ES-I3 (cell line): ENCODE results near the gene ISX.
"Not testable (repeated sequence)": the region's sequence is repeated elsewhere in the genome, so short reads cannot be mapped to it uniquely, and the experiment has no call there.

ENCODE experiments used
- H3K36me3 ChIP-seq: 2 replicates; pipeline ENCODE4 v1.6.1; 2013; ENCODE audit warnings: mild to moderate bottlenecking, low read length, control low read depth, moderate library complexity; ENCODE audit not compliant: insufficient read depth
- H3K4me1 ChIP-seq: 2 replicates; pipeline ENCODE4 v1.6.1; 2013; ENCODE audit warnings: mild to moderate bottlenecking, control low read depth, low read length; ENCODE audit not compliant: insufficient read depth
- H3K9ac ChIP-seq: 2 replicates; pipeline ENCODE4 v1.6.1; 2013; ENCODE audit warnings: low read depth, mild to moderate bottlenecking, low read length, moderate library complexity
- H3K9me3 ChIP-seq: 2 replicates; pipeline ENCODE4 v1.6.1; 2013; ENCODE audit warnings: mild to moderate bottlenecking, low read length, moderate library complexity; ENCODE audit not compliant: control insufficient read depth, insufficient read depth

ISX gene

DNA sequence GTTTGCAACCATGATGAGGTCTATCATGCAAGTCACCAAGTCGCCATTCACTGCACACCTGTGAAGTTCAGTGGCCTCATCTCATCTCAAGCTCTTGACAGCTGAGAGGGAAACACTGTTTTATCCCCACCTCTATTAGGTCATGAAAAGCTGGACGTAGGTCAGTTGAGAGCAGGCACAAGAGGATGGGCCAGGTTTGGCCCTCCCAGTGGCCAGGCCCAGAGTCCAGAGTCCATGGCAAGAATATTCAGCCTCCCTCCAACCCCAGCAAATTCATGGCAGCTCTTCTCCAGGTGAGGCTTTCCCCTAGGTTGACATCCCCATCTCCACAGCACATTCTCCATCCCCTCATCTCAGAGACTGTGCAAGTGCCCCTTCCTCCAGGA is 22.0 kb upstream of the ISX start:
- H3K4me1 ChIP-seq: no peaks in the 10 kb centered on the region
- H3K9ac ChIP-seq: no peak overlapping the region
- no peaks in the 10 kb centered on the region for H3K9me3 ChIP-seq
- no peaks in the 10 kb centered on the region for H3K36me3 ChIP-seq

DNA sequence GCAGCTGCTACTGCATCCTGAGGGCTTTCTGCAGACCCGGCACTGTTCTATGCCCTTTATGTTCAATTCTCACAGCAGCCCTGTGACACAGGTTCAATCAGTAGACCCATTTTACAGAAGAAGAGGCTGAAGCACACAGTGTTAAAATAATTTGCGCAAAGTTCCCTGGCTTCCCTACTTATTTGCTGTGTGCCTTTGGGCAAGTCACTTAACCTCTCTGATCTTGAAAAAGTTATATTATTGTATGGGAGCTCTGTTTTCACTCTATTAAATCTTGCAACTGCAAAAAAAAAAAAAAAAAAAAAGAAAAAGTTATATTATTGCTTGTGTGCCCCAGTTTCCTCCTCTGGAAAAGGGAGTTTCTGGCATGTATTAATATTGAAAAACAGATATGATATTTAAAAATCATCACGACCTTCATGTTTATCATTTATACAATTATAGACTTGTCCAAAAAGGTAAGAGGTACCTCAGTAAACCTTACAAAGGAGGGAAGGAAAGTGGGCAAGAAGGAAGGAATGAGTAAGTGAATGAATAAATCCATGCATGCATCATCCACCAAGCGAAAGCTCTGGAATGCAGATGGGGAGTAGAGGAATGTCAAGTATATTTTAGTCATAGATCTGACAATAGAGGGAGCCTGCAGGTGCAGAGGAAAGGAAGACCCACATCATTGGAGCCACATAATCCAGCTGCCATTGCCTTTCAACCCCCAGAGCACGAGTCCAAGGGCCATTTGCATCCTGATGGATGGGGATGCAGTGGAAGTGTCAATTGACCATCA is 21.2 kb upstream of the ISX start:
- H3K4me1 ChIP-seq: no peaks in the 10 kb centered on the region
- H3K9ac ChIP-seq: no peak overlapping the region
- no peaks in the 10 kb centered on the region for H3K9me3 ChIP-seq
- H3K36me3 ChIP-seq: no peaks in the 10 kb centered on the region

DNA sequence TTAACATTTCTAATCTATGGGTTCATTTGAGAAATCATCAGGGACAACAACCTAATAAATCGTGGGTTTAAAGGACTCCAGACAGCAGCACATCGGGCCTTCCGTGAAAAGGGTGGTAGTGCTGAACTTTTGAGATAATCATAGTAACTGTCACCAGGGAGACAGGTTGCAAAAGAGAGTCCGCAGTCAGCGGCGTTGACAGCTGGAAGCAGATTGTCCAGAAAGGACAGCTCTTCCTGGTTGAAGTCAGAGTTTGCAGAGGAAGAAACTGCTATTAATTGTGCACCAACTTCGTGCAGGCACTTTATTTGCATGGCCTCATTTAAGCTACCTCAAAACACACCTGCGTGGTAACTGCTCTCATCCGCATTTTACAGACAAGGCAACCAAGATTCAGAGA is 20.5 kb upstream of the ISX start:
- Histone ChIP-seq H3K9ac (no peak overlapping the region), H3K36me3 (no peaks in the 10 kb centered on the region), H3K9me3 (no peaks in the 10 kb centered on the region), H3K4me1 (no peaks in the 10 kb centered on the region)

DNA sequence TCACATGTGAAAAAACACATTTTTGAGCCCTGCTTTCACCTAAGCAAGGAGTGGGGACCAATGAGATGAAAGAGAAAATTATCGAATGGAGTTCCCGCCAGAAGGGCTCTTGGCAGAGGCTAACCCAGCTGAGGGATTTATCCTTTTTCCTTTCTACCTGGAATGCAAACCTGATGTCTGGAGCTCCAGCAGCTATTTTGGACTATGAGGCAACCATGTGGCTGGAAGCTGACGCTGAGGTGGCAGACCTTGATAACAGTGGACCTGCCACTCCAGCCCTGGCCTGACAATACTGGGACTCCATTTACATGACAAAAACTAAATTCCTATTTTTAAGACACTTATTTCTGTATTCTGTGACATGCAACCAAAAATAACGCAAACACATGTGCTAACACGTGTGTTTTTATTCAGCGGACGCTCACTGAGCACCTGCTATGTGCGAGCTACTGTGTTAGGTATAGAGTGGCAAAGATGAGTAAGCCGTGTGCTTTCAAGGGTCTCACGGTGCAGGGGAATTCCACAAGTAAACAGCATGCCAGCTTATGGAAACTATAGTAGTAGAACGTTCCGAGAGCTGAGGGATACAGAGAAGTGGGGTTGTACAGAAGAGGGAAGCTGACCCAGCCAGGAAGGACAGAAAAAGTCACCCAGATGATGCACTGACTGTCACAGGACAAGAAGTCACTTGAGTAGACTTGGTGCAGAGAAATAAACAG is 19.1 kb upstream of the ISX start:
- Histone ChIP-seq H3K4me1 (no peaks in the 10 kb centered on the region), H3K36me3 (no peaks in the 10 kb centered on the region), H3K9me3 (no peaks in the 10 kb centered on the region), H3K9ac (no peak overlapping the region)

DNA sequence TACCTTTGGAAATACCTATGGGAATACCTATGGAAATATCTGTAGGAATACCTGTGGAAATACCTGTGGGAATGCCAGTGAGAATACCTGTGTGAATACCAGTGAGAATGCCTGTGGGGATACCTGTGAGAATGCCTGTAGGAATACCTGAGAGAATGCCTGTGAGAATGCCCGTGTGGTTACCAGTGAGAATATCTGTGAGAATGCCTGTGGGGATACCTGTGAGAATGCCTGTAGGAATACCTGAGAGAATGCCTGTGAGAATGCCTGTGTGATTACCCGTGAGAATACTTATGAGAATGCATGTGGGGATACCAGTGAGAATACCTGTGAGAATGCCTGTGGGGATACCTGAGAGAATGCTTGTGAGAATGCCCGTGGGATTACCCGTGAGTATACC is 15.9 kb upstream of the ISX start:
- H3K9ac ChIP-seq, H3K4me1 ChIP-seq, H3K36me3 ChIP-seq, H3K9me3 ChIP-seq: not testable (repeated sequence)

DNA sequence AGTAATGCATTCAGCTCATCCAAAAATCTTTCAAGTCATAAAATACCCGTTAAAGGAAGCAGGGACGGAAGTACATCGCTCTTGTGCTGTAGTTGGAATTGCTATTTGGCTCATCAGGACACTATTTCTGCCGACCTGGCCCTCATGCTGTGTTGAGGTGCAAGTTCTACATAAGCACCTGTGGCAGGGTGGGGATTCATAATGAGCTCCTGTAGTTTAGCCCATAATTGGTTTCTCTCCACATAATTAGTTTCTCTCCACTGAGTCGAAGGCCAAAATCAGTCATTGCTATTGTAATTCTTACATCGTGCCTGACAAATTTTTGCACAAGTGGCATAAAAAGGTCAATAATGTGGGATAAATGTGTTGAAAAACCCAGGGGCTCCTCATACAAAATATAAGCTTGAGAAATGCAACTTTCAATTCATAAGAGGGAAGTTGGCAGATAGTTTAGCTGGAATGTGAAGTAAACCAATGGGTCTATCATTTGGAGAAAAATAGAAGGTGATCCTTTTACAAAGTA is 14.9 kb upstream of the ISX start:
- no peaks in the 10 kb centered on the region for H3K9me3 ChIP-seq
- no peaks in the 10 kb centered on the region for H3K36me3 ChIP-seq
- H3K9ac ChIP-seq: no peak overlapping the region
- H3K4me1 ChIP-seq: no peaks in the 10 kb centered on the region

DNA sequence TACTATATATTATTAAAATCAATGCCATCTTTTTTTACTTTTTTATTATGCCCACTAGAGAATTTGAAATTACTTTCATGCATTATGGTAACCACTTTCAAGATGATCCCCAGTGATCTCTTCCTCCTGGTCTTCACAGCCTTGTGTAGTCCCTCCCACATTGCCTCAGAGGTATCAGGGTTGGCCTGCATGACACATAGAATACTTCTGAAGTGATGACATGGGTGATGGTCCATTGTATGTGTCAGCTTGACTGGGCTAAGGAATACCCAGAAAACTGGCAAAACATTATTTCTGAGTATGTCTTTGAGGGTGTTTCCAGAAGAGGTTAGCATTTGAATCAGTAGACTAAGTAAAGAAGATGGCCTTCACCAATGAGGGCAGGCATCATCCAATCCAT is 14.2 kb upstream of the ISX start:
- H3K4me1 ChIP-seq: no peaks in the 10 kb centered on the region
- no peaks in the 10 kb centered on the region for H3K36me3 ChIP-seq
- no peak overlapping the region for H3K9ac ChIP-seq
- no peaks in the 10 kb centered on the region for H3K9me3 ChIP-seq

DNA sequence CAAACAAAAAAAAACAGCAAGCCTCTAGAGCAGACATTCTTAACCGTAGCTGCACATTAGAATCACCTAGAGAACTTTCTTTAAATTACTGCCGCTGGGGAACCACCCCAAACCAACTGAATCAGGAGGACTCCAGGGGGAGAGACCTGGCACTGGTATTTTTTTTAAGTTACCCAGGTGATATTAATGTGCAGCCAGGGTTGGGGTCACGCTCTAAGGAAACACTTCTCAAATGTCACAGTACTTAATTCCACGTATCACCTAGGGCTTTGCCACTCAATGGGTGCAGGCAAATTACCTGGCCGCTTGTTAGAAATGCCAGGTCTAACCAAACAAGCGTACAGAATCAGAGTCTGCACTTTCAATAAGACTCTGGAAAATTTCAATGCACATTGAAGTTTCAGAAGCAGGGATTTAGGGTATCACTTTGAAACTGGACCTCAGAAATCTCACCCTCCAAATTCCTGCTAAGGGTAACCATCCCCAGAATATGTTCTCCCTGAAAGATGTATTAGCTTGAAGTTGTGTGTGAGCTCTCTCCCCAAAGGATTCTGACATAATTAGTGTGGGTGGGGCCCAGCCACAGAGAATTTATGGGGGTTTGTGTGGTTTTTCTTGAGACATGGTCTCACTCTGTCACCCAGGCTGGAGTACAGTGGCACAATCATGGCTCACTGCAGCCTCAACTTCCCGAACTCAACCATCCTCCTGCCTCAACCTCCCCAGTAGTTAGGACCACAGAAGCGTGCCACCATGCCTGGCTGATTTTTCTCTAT is 12.7 kb upstream of the ISX start:
- Histone ChIP-seq H3K4me1 (no peaks in the 10 kb centered on the region), H3K36me3 (no peaks in the 10 kb centered on the region), H3K9ac (no peak overlapping the region), H3K9me3 (peaks cover 3% of the 10 kb centered on the region; the same call in 1 of the 2 replicates)

DNA sequence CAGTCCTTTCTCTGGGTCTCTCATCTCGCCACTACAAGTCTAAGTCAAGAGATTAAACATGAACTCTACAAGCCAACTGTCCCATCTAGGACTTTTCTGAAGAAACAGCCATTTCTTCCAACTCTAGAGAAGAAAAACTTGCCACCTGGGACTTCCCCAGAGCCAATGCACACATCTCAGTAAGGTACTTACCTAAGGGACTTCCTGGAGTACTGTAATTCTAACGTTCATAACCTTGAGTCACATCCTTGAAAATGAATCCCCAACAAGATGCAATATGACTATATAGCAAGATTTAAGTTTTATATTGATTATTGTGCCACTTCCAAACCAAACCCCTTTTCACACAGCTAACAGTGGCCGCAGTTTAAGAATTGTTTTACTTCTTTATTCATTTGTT is 11.9 kb upstream of the ISX start:
- Histone ChIP-seq H3K9ac (no peak overlapping the region), H3K36me3 (no peaks in the 10 kb centered on the region), H3K4me1 (no peaks in the 10 kb centered on the region), H3K9me3 (peaks cover 3% of the 10 kb centered on the region; the same call in 1 of the 2 replicates)

DNA sequence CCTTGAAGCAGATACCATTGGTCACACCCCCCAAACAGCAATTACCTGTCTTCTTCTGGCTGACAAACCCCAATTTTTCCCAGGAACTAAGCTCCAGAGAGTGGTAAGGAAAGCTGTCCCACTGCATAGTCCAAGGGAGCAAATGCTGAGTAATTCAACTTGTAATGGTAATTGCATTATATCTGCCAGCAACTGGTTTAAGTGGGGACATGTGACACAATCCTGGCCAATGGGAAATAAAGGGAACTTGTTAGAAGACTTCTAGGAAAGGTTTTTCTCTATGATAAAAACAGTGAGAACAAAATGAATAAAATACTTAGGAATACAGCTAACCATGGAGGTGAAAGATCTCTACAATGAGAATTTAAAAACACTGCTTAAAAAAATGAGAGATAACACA is 9.5 kb upstream of the ISX start:
- Histone ChIP-seq H3K36me3 (no peaks in the 10 kb centered on the region), H3K4me1 (no peaks in the 10 kb centered on the region), H3K9ac (no peak overlapping the region), H3K9me3 (peaks cover 3% of the 10 kb centered on the region; the same call in 1 of the 2 replicates)

DNA sequence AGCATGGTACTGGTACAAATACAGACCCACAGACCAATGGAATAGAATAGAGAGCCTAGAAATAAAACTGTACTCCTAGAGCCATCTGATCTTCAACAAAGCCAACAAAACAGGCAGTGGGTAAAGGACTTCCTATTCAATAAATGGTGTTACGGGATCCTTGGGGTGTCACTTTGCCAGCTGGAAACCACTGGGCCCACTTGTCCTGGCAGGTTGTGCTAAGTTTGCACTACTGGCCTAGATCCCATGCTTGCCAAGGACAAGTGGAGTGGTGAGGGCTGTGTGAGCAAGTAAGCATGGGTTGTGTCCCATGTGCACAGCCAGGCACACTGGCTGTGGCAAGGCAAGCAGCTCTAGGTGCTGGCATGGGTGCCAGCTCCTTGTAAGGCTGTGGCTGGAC is 8.8 kb upstream of the ISX start:
- no peak overlapping the region for H3K9ac ChIP-seq
- peaks cover 3% of the 10 kb centered on the region; the same call in 1 of the 2 replicates for H3K9me3 ChIP-seq
- no peaks in the 10 kb centered on the region for H3K4me1 ChIP-seq
- no peaks in the 10 kb centered on the region for H3K36me3 ChIP-seq

DNA sequence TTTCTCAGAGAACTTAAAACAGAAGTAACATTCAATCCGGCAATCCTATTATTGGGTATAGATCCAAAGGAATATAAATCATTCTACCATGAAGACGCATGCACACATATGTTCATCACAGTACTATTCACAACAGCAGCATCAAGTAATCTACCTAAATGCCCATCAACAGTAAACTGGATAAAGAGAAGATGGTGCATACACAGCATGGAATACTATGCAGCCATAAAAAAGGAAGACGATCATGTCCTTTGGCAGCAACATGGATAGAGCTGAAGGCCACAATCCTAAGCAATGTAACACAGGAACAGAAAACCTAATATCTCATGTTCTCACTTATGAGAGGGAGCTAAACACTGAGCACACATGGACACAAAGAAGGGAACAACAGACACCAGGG is 6.3 kb upstream of the ISX start:
- Histone ChIP-seq H3K9me3 (peaks cover 3% of the 10 kb centered on the region; the same call in 1 of the 2 replicates), H3K9ac (no peak overlapping the region), H3K36me3 (no peaks in the 10 kb centered on the region), H3K4me1 (no peaks in the 10 kb centered on the region)

DNA sequence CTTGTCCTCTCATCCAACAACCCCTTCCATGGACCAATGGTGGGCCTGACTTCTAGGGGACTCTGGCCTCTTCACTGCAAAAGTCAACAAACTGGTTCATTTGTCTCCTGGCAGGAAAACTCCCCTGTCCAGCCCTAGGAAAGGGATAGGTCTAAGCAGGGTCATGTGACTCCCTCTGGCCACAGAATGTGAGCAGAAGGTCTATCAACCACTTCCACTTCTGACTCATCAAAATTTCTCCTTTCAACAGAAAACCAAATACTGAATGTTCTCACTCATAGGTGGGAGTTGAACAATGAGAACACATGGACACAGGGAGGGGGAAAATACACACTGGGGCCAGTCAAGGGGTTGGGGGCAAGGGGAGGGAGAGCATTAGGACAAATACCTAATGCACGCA is 1.3 kb upstream of the ISX start:
- Histone ChIP-seq H3K36me3 (no peaks in the 10 kb centered on the region), H3K4me1 (no peaks in the 10 kb centered on the region), H3K9me3 (no peaks in the 10 kb centered on the region), H3K9ac (no peak overlapping the region)

DNA sequence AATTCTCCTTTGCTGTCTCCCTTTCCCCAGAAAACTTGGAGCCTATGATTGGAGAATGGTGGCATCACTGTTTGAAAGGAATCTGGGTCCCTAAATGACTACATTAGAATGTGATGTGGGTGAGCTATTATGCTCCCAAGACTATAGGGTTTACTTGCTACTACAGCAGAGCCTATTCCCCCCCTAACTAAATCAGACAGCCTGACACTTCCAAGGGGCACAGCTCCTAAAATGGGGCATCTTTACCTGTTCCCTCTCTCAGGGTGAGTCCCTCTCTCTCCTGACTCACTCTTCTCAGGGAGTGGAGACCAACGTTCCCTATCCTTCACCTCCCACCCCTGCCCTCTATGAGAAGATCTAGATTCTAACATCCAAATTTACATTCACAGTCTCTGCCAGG is 775 bp upstream of the ISX start:
- H3K4me1 ChIP-seq: no peaks in the 10 kb centered on the region
- H3K9ac ChIP-seq: no peak overlapping the region
- H3K9me3 ChIP-seq: no peaks in the 10 kb centered on the region

More for the DNA sequence above, 775 bp upstream of the ISX start:
- no peaks in the 10 kb centered on the region for H3K36me3 ChIP-seq
